PC-3 (cell line): Measurements from ENCODE around the gene RPP25.

Experiments used
- CTCF ChIP-seq: fragments of 300-600 bp; sonication (generic); conservative IDR thresholded peaks from 2 replicates; pipeline ENCODE4 v1.5.1; 2017; ENCODE audit warnings: antibody characterized with exemption, low read depth, mild to moderate bottlenecking, low read length
- EZH2 ChIP-seq: fragments of 300-600 bp; sonication (generic); IDR thresholded peaks from one replicate; pipeline ENCODE4 v1.6.1; 2017; ENCODE audit warnings: antibody characterized with exemption, mild to moderate bottlenecking, low read length; ENCODE audit not compliant: unreplicated experiment

- peak; percentile 82 for TF ChIP-seq CTCF
- no peak for TF ChIP-seq EZH2
These were observed 31.6 kb upstream of the RPP25 start for GRCh38 chr15:74988007-74988800.
